Activated naive CD4-positive, alpha-beta T cell treated with Interleukin-2 at 50 U/mL for 16 hours (primary cell): ENCODE data around the gene ITGA3.

Experiments
- DNase-seq: peaks from one replicate; pipeline ENCODE4 v3.0.0-alpha.2; 2020

ITGA3 gene

DNA sequence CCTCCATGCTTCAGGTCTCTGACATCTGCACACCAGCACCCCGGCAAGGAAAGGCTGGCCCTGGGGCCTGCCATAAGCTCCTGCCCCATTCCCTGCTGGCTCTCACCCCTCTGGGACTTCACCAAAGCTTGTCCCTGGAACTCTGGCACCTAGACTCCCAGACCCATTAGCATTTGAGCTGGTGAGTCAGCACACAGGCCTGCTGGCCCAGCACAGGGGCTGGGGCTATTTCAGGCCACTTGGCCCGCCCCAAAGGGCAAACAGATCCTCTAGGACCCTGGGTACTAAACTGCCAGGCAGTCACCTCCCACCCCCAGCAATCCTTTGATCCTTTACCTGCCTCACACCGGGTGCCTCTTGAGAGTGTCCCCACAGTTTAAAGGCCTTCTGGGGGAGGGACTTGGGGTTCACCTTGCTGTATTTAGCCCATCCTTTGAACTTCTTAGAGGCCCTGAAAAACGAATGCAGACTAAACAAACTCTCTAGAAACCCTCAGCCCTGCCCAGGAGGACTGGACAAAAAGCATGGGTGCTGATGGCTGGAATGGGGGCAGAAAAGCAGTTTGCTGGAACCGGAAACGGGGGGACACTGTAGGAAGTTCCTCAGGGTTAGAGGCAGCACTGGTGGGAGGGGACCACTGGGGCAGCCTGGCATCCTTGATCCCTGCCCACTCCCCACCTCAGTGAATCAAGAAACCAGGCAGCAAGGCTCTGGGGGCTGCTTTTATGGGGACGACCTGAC is 77.3 kb downstream of the ITGA3 start:
- no peak for DNase-seq

DNA sequence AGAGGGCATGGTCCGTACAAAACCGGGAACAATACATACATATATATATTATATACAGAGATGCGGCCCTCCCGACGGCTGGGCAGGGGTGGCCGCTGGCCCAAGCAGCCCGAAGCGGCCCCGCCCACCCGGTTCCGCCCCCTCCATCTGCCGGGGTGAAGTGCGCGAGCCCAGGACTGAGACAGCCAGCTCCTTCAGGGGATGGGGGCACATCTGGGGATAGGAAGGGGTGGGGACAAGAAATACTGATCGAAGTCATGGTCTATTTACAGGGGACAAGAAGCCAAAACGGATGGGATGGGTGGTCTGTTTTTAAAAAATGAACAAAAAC is 77.8 kb downstream of the ITGA3 start:
- no peak for DNase-seq

DNA sequence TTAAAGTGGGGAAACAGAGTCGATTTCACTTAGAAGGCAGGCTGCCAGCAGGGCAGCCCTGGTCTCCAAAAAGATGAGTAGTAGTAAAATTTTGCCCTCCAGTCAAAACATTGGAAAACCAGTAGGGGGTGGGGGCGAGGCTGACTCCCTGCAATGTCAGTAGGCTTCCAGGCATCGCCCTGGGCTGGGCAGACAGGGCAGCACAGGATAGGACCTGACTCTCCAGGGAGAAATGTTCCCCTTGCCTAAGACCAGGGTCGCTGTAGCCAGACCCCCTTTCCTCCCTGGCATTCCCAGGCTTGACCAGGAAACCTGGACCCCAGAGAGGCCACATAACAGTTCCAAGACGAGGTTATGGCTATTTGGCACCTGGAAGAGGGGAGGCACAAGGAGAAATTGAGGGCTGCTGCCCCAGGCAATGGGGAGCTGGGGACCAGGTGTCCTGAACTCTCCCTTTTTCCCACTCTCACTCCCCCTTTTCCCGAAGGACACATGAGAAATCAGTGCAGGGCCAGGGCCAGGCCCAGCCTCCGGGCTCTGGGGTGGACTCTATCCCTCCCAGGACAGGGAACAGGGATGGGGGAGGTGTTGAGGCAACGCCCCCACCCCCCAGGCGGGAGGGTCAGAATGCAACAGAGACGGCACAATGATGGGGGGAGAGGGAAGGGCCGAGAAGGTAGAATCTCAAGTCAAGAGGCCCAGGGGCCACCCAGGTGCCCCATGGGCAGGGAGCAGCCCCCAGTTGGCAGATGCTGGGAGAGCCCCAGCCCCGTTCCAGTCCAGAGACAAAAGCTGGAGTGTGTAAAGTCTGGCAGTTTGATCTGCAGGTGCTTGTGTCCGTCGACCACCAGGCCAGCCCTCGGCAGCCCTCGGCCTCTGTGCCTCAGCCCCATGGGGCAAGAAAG is 78.5 kb downstream of the ITGA3 start:
- DNase-seq: no peak

GRCh38 chr17:50135316-50136095 is 79.6 kb downstream of the ITGA3 start:
- DNase-seq: no peak

DNA sequence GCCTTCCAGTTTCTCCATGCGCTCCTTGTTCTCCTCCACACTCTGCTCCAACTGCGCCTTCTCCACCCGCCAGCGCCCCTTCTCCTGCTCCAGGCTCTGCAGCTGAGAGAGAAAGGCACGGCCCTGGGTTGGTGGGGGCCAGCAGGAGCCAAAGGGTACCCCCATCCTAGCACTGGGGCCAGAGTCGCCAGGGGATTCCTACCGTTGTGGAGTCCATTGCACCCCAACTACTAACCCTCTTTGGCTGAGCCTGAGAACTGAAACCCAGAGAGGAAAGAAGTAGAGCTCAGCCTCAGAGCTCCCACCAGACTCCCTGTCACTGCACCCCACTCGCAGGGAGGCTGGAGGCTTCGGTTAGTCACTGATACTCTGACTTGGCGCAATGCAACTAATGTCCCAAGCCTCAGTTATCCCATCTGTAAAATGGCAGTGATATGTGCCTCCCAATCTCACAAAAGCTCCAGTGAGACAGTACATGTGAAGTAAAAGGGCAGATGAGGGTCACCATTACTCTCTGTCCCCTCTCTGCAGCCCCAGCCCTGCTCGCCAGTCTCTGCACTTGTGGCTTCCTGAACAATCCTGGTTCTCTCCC is 80.3 kb downstream of the ITGA3 start:
- DNase-seq: no peak

- no peak for DNase-seq
Observed at GRCh38 chr17:50137042-50137441, 81.1 kb downstream of the ITGA3 start.

- DNase-seq: no peak
Observed at GRCh38 chr17:50139185-50139783, 83.4 kb downstream of the ITGA3 start.
